ENCODE measurements around the gene GNPTG.

Gene GNPTG

GRCh38 chr16:1403733-1404132 is 52.0 kb downstream of the GNPTG start:
- H3K4me3 ChIP-seq (ENCODE audit: low read depth, low read length): no peak overlapping the region
- no peak for TF ChIP-seq CTCF (conservative IDR thresholded peaks at IDR 0.05; ENCODE audit: low read depth, low read length)
- no peak for DNase-seq (ENCODE audit: low read depth)

- no peak for TF ChIP-seq CTCF (conservative IDR thresholded peaks at IDR 0.05; ENCODE audit: low read depth, low read length)
- peak overlapping the region; percentile 32 for H3K4me3 ChIP-seq (ENCODE audit: low read depth, low read length)
- DNase-seq (ENCODE audit: low read depth): peak; percentile 15
Measured at GRCh38 chr16:1407753-1408152, 56.0 kb downstream of the GNPTG start.

GRCh38 chr16:1408171-1408837 is 56.6 kb downstream of the GNPTG start:
- no peak for TF ChIP-seq CTCF (conservative IDR thresholded peaks at IDR 0.05; ENCODE audit: low read depth, low read length)
- peak overlapping the region; percentile 66 for H3K4me3 ChIP-seq (ENCODE audit: low read depth, low read length)
- peak; percentile 89 for DNase-seq (ENCODE audit: low read depth)

- TF ChIP-seq CTCF (conservative IDR thresholded peaks at IDR 0.05; ENCODE audit: low read depth, low read length): no peak
- H3K4me3 ChIP-seq (ENCODE audit: low read depth, low read length): no peak overlapping the region
- DNase-seq (ENCODE audit: low read depth): no peak
Measured at GRCh38 chr16:1412847-1413246, 61.1 kb downstream of the GNPTG start.

Data from choroid plexus epithelial cell (primary cell).